ENCODE measurements around the gene ABCF2.

DNA sequence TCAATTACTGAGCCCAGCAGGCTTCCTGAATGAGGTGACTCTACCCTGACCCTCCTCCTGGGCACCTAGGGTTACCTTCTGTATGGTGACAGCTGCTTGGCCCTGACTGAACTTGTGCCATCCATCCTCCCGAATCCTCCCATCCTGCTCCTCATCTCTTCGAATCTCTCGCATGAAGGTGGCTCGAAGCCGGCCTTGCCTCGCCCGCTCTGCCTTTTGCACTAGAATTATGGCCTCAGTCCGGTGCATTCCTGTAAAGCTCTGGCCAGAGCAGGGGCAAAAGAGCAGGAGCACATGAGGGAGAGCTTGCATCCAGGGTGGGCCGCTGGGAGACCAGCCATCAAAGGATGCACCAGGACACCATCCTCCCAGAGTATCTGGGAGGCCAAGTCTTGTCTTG, 24.2 kb downstream of the ABCF2 start:
- TF ChIP-seq, protein P1, sequence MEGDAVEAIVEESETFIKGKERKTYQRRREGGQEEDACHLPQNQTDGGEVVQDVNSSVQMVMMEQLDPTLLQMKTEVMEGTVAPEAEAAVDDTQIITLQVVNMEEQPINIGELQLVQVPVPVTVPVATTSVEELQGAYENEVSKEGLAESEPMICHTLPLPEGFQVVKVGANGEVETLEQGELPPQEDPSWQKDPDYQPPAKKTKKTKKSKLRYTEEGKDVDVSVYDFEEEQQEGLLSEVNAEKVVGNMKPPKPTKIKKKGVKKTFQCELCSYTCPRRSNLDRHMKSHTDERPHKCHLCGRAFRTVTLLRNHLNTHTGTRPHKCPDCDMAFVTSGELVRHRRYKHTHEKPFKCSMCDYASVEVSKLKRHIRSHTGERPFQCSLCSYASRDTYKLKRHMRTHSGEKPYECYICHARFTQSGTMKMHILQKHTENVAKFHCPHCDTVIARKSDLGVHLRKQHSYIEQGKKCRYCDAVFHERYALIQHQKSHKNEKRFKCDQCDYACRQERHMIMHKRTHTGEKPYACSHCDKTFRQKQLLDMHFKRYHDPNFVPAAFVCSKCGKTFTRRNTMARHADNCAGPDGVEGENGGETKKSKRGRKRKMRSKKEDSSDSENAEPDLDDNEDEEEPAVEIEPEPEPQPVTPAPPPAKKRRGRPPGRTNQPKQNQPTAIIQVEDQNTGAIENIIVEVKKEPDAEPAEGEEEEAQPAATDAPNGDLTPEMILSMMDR (IDR thresholded peaks at IDR 0.05), result no peak
- TF ChIP-seq POLR2AphosphoS5 (IDR thresholded peaks at IDR 0.05) (no peak), POLR2A (IDR thresholded peaks at IDR 0.05) (no peak)
